Fibroblast of skin of back (primary cell): ENCODE measurements around the gene RERE.

ENCODE experiments used
- DNase-seq: peaks from one replicate; pipeline ENCODE4 v3.0.0-alpha.2; 2013

The RERE gene

GRCh38 chr1:8419172-8419571 is 398.3 kb downstream of the RERE start:
- DNase-seq = no peak

- no peak for DNase-seq
Observed at GRCh38 chr1:8418301-8418700, 399.1 kb downstream of the RERE start.

GRCh38 chr1:8417625-8418024 is 399.8 kb downstream of the RERE start:
- DNase-seq = no peak

- no peak for DNase-seq
Observed at GRCh38 chr1:8416881-8417280, 400.6 kb downstream of the RERE start.

- no peak for DNase-seq
Observed at GRCh38 chr1:8415526-8416278, 401.7 kb downstream of the RERE start.

- peak; percentile 90 for DNase-seq
Observed at GRCh38 chr1:8412183-8412831, 405.1 kb downstream of the RERE start.

GRCh38 chr1:8411803-8412182 is 405.6 kb downstream of the RERE start:
- no peak for DNase-seq

GRCh38 chr1:8410791-8411190 is 406.6 kb downstream of the RERE start:
- peak; percentile 66 for DNase-seq

GRCh38 chr1:8409606-8410005 is 407.8 kb downstream of the RERE start:
- no peak for DNase-seq

GRCh38 chr1:8409106-8409505 is 408.3 kb downstream of the RERE start:
- peak; percentile 62 for DNase-seq

- peak; percentile 56 for DNase-seq
Observed at GRCh38 chr1:8408151-8408839, 409.1 kb downstream of the RERE start.

GRCh38 chr1:8407652-8408051 is 409.8 kb downstream of the RERE start:
- no peak for DNase-seq

- DNase-seq = no peak
Observed at GRCh38 chr1:8406960-8407359, 410.5 kb downstream of the RERE start.

- DNase-seq = no peak
Observed at GRCh38 chr1:8406011-8406410, 411.4 kb downstream of the RERE start.

- DNase-seq = no peak
Observed at GRCh38 chr1:8404460-8405370, 412.7 kb downstream of the RERE start.

- no peak for DNase-seq
Observed at GRCh38 chr1:8402109-8402710, 415.2 kb downstream of the RERE start.

- no peak for DNase-seq
Observed at GRCh38 chr1:8398677-8399076, 418.8 kb downstream of the RERE start.

GRCh38 chr1:8398086-8398485 is 419.4 kb downstream of the RERE start:
- no peak for DNase-seq

- peak; percentile 46 for DNase-seq
Observed at GRCh38 chr1:8397511-8397910, 419.9 kb downstream of the RERE start.

GRCh38 chr1:8396786-8397406 is 420.5 kb downstream of the RERE start:
- DNase-seq = peak; percentile 100

- DNase-seq = peak; percentile 79
Observed at GRCh38 chr1:8396083-8396785, 421.2 kb downstream of the RERE start.
